Cerebellar cortex (tissue), 1 donor: ENCODE results near the gene BTK.
"Not testable (repeated sequence)": the region's sequence is repeated elsewhere in the genome, so short reads cannot be mapped to it uniquely, and the experiment has no call there.

Experiments
- DNase-seq: peaks from one replicate; pipeline ENCODE4 v3.0.0-alpha.2; 2015; ENCODE audit warnings: low spot score

The BTK gene

DNA sequence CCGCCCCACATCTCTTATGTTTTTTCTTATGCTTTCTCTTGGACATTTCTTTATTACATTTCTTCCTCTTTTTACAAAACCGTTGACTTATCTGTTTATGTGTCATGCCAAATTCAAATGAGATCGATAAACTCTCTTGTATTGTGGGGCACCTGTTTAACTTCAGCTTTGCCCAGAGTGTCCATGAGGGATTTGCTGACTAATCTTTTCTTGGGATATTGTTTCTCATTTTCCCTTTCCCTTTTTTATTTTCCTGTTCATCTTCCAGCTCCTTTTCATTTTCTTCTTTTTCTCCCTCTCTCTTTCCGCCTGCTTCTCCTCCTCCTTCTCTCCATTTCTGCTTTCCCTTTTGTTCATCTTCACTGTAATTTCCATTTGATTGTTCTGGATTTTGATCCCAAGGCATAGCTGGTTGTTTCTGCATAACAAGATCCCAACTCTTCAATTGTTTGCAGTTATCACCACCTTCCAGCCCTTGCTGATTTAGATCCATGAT, 48.2 kb downstream of the BTK start:
- no peak for DNase-seq

DNA sequence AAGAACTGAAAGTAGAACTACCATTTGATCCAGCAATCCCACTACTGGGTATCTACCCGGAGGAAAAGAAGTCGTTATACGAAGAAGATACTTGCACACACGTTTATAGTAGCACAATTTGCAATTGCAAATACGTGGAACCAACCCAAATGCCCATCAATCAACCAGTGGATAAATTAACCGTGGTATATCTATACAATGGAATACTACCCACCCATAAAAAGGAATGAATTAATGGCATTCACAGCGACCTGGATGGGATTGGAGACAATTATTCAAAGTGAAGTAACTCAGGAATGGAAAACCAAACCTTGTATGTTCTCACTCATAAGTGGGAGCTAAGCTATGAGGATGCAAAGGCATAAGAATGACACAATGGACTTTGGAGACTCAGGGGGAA, 51.7 kb downstream of the BTK start:
- not testable (repeated sequence) for DNase-seq

GRCh38 chrX:101326600-101326999, 59.4 kb downstream of the BTK start:
- DNase-seq: not testable (repeated sequence)

- DNase-seq: no peak
Measured at GRCh38 chrX:101303790-101304189, 82.2 kb downstream of the BTK start.
